ENCODE data around the gene LRP4.
A peak's percentile ranks its signal among the peaks of the same experiment; 100 is the strongest.

DNA sequence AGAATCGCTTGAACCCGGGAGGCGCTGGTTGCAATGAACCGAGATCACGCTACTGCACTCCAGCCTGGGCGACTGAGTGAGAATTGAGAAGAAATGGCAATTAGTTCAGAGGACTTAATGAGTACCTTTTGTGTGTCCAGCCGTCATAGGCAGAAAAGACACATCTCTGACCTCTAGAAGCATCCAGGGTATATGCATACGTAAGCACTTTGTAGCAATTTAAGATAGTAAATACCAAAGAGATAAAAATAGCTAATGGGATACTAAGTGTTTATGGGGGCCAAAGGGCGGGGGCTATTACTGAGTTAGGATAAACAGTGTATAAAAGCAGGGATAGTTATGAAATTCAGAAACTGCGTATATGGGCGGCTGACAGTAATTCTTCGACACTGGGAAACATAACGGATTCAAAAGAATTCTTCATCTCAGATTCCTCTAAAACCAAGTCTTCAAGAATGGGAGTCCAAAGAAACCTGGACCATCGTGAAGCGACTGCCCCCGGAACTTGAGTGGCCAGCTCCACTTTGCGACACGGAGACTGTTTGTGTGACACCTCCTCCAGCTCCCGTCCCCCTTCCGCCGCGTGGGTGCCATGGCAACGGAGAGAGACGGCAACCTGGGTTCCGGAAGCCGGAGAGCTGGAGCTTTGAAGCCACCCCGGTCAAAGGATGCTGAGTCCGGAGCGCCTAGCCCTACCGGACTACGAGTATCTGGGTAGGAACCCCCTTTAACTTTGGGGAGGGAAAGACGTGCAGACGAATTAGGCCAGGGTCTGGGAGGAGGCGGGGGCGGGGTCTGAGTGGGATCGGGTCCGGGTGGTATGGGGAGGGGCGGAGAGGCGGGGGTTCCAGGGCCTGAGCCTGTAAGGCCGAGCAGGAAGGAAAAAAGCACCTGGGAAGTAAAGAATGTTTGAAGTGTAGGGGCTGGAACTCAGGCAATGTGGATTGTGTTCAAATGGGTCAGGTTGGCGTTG, 18.1 kb upstream of the LRP4 start, which contains the start of gene CSTPP1:
- TF ChIP-seq POLR2A (IDR thresholded peaks at IDR 0.05; ENCODE audit: low read depth, low read length) (no peak; the same call in 1 of the 2 replicates), POLR2AphosphoS5 (IDR thresholded peaks at IDR 0.05; ENCODE audit: low read depth, low read length) (0 out of 2 replicates have a peak, but pooled peaks have one; percentile 42)

Data from GM12892 (cell line).